HL-60/S4 treated with phorbol 12-myristate 13-acetate at 8.2 ng/mL for 4 days and 3 days (cell line): Measurements from ENCODE around the gene ARIH2.

Experiments
- in situ Hi-C: fragments of 300-500 bp; cut with MboI; formaldehyde crosslinking; loops from 2 replicates; pipeline ENCODE4 v1.15.0; 2022; ENCODE audit warnings: low sequenced_read_pairs

The ARIH2 gene

DNA sequence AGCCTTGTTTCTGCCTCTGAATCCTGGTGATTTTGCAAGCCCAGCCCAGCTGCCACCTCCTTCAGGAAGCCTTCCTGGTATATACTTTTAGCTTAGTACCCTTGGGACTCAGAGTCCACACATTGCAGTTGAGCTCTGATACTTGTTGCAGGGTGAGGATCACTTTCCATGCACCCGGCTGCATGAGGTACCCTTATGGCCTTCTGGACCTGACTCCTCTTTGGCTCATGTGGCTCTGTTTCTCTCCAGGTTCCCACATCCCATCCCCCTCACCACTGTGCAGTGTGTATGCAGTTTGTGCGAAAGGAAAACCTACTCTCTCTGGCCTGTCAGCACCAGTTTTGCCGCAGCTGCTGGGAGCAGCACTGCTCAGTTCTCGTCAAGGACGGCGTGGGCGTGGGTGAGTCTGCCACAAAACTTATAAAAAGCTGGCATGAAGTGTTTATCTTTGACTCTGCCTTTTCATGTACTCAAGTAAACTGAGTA lies 48.3 kb downstream of the ARIH2 start:
- in situ Hi-C loops: loop anchor here (25.0 kb wide), 1 partner anchor 230 kb away; no protein-coding TSS in a partner anchor

DNA sequence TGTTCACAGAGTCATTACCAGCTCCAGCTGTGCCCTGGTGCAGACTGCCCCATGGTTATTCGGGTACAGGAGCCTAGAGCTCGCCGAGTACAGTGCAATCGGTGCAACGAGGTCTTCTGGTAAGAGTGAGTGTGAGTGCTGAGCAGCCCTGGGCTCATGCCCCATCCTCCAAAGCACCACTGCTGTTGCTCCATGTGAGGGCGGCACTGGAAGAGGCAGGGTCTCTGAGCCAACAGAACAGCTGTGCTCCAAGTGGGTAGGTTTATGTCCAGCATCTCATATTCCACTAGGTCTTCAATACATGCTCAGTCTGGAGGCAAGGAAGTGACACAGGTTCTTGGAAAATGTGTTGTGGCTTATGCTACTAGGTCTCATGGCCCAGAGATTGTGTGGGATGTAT lies 51.9 kb downstream of the ARIH2 start:
- in situ Hi-C loops: loop anchor here (25.0 kb wide), 1 partner anchor 233 kb away; no protein-coding TSS in a partner anchor

DNA sequence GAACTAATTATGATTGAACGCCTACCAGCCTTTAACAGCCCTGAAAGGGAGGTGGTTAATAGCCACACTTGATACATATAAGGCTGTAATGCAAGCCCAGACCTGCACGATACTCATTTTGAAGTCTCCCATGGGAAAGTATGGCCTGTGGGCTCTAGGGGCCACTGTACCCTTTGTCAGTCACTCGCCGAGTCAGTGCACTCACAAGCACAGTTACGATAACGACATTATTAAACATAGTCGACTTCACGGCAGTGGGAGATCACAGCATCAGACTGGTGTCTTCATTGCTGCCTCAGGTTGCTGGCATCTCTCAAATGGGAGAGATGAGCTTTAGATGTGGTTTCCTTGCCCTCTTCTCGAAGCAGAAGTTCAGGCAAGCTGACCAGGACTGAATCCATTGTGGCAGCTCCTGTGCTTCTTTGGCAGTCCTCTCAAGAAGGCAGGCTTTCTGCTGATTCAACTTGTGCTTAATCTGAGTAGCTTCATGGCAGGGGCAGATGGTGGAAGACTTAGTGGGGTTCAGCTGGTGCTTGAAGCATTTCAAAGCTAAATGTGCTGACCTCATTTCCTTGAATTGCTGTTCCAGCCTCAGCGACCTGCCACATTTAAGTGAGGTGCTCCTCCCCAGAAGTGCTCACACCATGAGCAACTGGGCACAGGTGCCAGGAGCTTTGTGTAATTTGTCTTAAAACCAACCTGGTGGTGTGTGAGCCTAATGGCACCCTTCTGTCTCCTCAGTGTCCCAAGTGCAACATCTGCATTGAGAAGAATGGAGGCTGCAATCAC lies 55.6 kb downstream of the ARIH2 start:
- in situ Hi-C loops: loop anchor here (25.0 kb wide), 1 partner anchor 237 kb away; no protein-coding TSS in a partner anchor

DNA sequence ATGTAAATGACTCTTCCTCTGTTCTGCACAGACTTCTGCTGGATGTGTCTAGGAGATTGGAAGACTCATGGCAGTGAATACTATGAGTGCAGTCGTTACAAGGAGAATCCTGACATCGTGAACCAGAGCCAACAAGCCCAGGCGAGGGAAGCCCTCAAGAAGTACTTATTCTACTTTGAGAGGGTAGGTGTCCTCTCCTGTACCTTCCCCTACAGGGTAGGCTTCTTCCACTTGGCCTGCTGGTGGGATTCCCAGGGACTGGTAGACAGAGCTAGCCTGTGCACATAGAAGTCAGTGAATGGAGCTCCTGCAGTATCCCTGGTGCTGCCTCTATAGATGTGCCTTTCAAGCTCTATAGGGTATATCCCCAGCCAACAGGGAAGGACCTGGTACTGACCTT lies 60.8 kb downstream of the ARIH2 start:
- in situ Hi-C loops: no loop called here

DNA sequence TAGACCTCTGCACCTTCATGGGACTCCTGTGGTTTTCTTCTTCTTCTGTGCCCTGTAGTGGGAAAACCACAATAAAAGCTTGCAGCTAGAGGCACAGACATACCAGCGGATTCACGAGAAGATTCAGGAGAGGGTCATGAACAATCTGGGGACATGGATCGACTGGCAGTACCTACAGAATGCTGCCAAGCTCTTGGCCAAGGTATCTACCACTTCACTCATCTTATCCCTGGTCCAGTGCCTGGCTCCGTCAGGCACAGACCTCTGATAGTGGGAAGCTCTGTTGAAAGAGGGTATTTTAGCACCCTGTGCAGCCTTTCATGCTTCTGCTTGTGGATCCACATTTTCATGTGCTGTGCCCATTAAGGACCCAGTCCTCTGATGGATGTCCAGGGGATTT lies 61.7 kb downstream of the ARIH2 start:
- in situ Hi-C loops: no loop called here

DNA sequence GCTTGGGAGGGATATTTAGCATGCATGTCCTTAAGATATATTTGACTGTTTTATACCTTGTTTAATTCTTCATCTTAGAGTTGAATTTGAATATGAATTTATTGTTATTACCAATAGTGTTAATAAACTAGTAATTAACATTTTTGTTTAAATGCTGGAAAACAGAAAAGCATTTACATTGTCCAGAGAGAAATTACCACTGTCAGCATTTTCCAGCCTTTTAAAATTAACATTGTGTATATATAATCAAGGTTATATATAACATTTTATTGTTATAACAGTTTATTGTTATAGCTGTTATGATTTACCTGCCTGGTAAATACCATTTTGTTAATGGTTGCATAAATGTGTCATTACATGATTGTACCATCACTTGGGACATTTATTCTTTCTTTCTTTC lies 63.4 kb downstream of the ARIH2 start:
- in situ Hi-C loops: no loop called here

DNA sequence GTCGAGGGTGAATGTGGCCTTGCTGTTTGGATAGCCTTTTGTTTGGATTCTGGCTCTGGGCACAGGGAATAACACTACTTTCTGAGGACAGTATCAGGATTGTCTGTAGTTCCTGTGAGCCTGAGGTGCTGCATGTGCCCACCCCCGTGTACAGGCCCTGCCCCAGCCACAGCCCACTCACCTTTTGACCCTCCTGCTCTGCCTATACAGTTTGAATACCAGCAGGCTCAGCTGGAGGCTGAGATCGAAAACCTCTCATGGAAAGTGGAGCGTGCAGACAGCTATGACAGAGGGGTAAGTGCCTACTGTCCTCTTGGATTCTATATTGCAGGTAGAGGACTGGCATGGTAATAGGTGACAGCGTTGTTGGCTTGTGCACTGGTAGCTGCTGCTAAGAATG lies 64.0 kb downstream of the ARIH2 start:
- in situ Hi-C loops: no loop called here

DNA sequence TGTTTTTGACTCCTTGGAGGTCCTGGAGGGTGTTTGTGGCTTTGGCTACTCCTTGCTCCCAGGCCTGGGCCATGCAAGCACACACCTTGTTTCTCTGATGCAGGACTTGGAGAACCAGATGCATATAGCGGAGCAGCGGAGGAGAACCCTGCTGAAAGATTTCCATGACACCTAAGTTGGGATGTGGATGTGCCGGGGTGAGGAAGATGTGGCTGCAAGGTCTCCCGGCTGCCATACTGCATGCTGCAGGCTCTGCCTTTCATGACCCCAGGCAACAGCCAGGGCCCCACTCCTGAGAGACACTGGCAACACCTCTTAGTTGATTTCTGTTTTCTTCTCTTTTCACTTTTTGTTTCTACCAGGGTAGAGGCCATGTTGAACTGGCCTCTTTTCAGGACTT lies 64.5 kb downstream of the ARIH2 start:
- in situ Hi-C loops: no loop called here

DNA sequence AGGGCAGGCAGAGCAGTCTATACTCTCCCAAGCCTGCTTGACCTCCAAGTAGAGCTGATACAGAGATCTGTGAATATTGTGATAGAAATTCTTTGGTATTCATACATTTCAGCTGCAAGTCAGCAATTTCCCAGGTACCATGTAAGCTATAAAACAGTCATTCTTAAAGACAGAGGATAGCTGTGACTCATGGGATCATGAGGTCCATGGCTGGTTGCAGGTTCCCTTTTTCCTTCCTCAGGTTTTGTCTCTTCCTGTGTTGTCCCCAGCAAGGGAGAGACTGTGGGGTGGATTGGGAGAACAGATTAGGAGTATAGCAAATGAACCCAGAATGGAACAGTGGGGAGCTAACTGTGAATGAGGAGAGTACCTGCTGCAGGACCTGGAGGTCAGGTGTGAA lies 66.0 kb downstream of the ARIH2 start:
- in situ Hi-C loops: no loop called here

DNA sequence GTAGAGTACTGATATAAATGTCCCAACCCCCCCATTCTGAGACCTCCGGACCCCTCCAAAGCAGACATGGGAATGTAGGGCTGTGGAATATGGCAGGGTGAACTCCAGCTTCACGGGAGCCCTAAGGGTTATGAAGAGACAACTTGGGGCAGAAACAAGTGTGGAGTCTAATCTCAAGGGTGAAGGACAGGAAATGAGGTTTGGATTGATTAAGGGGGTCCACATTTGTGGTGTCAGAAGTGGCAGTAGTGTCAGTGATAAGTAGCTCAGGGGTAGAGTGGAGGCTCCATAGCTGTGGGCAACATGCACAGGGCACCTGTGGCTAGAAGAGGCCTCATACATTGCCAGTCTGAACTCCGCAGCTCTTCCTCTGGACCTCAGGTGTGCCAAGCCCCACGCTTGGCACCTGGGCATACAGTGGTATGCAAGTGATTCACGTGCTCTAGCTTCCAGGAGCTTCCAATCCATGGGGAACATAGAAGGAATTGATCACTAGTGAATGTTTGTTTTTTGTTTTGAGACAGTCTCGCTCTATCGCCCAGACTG lies 67.3 kb downstream of the ARIH2 start:
- in situ Hi-C loops: no loop called here

DNA sequence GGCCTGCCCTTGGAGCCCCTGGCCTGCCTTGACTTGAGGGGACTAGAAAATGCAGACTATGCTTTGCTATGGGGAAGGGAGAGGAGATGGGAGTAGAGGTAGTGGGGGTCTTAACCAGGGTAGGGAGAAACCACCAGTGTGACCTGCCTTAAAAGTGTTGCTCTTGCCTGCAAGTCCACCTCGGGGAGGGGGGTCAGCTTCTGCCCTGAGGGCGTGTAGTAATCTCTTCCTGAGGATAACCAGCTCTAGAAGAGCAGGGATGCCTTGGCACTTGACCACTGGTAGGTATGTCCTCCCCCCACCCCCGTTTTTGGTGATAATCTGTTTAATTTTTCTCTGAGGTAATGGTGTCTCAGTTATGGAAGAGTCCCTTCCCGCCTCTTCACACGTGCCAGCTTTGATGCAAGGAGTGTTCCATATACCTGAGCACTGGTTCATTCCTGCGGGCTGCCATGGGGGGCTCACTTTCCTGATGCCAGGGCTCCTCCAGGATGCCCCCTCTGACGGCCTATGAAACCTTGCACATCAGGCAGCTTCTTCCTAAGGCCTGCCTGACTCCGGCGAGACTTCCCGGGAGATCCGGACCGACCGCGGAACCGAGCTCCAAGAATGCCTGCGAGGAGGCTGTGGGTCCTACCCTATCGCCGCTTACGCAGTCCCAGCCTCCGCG lies 70.6 kb downstream of the ARIH2 start:
- in situ Hi-C loops: no loop called here

DNA sequence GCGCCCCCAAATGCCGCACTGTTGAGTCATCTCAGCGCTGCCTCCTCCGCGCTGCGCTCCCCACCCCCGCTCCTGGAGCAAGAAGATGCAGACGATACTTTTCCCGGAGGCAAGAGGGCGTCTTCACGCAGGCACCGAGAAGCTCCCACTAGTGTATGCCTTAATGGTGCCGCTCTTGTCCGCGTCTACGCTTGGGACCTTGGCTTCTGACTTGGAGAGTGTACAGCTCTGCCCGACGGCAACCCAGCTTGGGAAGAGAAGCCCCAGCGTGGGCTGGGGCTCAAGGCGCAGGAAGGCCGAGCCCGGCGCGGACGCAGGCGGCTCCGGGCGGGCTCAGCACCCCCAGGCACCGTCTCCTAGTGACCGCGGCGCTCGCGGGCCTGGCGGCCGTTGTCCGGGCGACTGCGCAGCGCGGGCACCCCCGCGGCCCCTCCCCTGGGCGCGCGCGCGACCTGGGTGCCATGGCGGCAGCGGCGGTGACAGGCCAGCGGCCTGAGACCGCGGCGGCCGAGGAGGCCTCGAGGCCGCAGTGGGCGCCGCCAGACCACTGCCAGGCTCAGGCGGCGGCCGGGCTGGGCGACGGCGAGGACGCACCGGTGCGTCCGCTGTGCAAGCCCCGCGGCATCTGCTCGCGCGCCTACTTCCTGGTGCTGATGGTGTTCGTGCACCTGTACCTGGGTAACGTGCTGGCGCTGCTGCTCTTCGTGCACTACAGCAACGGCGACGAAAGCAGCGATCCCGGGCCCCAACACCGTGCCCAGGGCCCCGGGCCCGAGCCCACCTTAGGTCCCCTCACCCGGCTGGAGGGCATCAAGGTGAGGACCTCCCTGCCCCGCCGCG lies 71.4 kb downstream of the ARIH2 start, which contains the start of gene P4HTM:
P4HTM (plus strand) TSS at position 446 of the 840 bp plus-strand sequence; CDS start at position 462, 16 bp downstream.
- in situ Hi-C loops: no loop called here

DNA sequence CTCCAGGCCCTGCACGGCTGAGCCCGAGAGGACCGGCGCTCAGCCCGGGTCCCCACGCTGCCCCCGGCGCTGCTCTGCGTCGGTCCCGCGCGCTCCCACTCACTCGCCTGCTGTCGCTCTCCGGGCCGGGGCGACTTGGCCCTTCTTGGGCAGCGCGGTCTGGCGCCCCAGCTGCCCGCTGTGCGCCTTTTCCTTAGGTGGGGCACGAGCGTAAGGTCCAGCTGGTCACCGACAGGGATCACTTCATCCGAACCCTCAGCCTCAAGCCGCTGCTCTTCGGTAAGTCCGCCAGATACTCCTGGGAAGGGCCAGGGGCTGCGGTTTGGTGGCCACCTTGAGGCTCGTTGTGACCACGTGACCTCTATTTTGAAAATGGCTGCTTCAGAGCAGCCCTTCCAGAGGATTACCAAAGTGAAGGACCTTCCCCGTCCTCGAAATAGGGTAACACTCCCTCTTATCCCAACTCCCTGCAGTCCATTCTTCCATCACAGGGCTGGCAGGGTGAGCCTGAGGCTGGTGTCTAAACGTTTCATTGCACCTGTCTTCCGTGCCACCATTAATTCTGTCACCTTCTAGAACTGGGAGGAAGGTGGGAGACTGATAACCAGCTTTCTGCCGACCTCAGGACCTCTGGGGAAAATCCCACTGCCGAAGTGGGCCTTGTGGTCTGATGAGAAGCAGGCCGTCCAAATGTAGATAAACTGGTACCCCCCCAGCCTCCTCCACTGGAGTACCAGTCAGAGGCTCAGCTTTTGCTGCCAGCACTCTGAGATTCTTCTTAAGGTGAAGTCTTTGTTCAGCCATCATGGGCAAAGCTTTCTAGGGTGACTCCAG lies 72.2 kb downstream of the ARIH2 start:
- in situ Hi-C loops: no loop called here

DNA sequence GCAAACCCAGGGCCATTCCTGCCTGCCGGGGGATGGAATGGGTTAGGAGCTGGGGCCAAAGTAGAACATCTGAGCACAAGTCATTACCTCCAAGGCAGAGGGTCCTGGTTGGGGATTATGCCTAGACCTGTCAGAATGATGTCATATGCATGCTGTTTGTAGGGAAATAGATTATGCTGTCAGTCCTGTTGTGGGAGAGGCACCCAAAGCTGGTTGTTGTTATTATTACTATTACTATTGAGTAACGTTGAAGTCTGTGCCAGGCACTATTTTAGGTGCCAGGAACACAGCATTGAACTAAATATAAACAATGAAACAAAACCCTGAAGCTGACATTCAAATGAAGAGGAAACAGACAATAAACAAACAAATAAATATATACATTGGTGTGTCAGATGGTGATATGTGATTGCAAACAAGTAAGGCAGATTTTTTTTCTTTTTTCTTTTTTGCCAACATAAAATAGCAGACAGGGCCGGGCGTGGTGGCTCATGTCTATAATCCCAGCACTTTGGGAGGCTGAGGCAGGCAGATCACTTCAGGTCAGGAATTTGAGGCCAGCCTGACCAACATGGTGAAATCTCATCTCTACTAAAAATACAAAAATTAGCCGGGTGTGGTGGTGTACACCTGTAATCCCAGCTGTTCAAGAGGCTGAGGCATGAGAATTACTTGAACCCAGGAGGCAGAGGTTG lies 73.4 kb downstream of the ARIH2 start:
- in situ Hi-C loops: no loop called here

DNA sequence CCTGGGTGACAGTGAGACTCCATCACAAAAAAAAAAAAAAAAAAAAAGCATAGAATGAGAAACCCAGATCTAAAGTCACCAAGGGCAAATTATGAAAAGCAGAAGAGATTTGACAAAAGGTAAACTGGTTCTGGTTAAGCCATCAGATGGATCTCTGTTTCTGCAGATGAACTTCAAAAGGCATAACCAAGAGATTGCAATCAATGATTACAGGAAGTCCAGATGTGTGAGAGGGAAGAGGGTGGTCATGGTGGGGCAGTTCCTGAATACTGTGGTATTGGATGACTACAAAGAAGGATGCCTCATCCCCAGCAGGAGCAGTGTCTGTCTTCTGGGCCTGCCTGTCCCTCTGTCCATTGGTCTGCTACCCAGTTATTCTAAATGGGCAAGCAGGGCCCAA lies 75.2 kb downstream of the ARIH2 start:
- in situ Hi-C loops: no loop called here

DNA sequence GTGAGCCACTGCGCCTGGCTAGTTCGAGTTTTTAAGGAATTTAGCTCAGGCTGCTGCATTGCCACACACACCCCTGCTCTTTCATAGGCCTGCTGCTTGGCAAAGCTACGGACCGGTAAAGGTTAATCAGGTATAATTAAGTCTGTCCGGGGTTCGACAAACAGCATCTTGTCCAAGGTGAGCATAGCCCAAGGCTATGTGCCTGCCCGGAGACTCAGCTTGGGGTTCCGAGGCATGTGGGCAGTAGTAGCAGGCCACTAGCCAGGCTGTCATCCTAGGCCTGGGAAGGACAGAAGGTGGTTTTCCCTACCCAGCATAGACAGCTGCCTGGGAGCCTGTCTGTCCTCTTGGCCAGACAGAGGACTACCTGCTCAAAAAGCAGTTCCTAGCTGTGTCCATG lies 78.0 kb downstream of the ARIH2 start:
- in situ Hi-C loops: no loop called here

DNA sequence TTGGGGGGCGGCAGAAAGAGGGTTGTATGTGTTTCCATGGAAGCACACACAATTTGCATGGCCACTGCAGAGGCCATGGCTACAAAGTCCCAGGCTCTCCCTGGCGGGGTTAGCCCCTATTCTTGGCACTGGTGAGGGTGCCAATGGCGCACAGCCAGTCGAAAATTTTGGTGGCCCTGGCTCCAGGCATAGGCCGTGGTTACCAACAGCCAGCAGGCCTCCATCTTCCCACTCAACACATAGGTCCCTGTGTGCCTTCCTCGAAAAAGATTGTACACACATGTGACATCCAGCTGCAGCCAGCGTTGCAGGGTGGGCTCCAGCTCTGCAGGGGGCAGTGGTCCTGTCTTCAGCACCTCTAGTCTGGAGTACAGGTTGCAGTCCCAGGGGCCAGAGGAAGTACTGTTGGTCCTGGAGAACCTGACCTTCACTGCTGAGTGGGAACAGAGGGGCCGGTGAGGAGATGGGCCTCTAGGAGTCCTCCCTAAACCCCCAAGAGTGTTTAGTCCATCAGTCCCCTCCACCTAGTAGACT lies 78.5 kb downstream of the ARIH2 start:
- in situ Hi-C loops: no loop called here

DNA sequence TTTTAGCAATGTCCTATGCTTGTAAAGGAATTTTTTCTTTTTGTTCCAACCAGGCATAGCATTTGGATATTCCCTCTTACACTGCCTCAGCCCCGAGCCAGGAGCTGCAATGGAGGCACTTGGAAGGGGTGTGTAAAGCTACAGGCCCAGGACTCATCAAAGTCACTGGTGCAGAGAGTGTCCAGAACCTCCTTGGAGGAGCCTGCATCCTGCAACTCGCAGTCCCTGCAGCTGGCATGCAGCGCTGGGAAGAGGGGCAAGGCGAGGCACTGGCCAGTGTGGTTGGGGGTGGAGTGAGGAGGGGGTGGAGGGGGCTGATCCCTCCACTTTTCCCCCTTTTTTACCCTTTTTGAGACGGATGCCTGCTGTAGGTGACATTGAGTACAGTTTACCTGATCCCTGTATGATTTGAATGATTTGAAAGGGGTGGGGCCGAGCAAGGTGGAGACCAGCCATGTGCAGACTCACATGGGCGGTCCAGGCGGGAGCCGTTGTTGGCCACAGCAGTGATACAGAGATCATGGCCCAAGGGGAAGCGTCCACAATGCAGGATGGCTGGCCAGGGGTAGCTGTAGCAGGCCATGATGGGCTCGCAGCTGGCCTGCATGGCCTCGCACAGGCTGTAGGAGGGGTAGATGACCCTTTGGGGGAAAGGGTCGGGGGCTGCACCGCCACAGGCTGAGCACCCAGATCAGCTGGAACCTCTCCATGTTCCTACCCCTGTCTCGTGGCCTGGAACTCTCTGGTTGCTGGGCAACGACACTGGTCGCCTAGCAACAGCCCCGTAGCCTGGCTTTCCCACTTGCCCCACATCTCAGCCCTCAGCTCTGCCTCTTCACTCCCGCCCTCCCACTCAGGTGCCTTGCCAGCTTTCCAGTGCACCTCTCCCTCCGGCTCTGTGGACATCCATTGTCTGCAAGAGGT lies 79.3 kb downstream of the ARIH2 start:
- in situ Hi-C loops: no loop called here
